Stimulated activated CD4-positive, alpha-beta T cell treated with anti-CD3 and anti-CD28 coated beads, Interleukin-12 subunit alpha, Interleukin-12 subunit beta, amount 100 ng/mL, for 48 hours (primary cell): ENCODE results near the gene CTDP1.

Source experiments
- DNase-seq, 3 donors: peaks; one replicate each; pipeline ENCODE4 v3.0.0-alpha.2; 2020; ENCODE audit warnings: low read depth in 2 of 3, low spot score in 1 of 3

The CTDP1 gene

GRCh38 chr18:79780547-79780946 lies 100.9 kb downstream of the CTDP1 start:
- DNase-seq: no peak

DNA sequence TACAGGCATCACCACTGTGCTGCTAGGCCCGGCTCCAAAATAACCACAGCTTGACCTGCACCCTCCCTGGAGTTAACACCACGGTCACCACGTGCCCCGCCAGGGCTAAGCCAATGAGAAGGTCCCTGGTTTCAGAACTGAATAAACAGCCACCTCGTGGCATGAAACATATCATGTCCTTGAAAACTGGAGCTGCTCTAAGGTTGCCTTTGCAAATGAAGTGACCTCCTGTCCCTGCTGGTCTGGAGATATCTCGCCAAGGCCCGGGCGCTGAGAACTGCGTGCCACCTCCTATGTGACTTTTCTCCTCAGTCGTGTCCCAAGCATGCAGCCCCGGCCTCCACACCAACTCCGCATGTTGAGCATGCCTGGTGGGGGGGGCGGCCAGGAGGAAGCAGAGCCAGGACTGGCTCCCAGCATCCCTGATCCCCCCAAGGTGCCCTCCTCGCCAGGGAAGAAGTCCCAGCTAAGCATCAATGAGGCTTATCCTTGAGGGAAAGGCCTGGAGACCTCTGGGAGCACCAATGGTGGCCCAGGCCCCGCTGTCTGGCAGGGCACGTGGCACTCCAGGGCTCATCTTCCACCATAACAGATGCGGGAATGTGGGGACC lies 101.8 kb downstream of the CTDP1 start:
- DNase-seq: no peak

GRCh38 chr18:79782566-79783308 lies 103.1 kb downstream of the CTDP1 start:
- no peak for DNase-seq

GRCh38 chr18:79784071-79784913 lies 104.7 kb downstream of the CTDP1 start:
- DNase-seq: no peak

DNA sequence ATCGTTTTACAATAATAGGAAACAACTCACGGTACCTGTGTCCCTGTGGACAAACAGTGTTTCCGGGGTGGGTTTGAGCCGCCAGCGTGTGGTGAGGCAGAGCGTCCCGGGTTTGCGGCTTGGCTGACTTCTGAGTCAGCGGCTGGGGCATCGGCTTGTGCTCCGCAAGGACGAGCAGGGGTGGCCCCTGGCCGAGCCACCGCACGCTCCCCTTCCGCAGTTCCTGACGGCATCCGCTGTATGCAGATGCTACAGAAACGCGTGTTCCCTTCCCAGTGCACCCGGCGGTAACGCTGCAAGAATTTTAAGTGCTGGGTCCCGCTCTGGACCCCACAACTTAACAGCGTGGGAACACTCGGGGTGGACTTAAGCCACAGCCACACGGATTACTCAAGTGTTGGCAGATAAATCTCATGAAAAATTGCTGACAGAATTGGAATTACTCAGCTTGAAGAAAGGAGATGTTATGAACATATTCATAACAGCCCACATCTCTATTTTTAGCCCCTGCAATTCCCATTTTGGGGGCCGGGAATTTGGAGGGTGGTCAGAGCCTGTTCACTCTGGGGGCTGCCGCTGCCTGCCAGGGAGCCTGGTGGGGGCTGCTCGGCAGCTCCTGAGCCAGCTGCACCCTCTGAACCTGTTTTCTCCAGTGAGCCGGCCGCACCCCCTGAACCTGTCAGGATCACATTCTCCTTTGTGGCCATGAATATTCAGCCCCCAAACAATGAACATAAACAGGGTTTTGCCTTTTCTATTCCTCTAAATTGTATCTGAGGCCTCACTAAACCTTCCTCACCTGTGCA lies 105.6 kb downstream of the CTDP1 start:
- DNase-seq: no peak

DNA sequence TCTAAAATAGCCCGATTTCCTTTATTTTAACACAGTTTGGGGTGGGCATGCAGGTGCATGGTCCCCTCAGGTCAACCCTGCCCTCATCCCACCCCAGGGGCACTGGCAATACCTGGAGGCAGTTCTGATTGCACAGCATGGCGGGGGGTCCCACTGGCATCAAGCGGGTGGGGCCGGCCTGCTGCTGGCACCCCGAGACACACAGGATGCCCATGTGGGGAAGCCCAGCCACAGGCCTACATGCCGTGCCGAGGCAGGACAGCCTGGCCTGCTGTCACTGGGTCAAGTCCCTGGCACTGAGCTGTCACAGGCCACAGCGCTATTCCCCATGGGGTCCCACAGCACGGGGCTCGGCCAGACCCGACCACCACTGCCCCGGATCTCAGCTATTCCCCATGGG lies 106.2 kb downstream of the CTDP1 start:
- DNase-seq: no peak

DNA sequence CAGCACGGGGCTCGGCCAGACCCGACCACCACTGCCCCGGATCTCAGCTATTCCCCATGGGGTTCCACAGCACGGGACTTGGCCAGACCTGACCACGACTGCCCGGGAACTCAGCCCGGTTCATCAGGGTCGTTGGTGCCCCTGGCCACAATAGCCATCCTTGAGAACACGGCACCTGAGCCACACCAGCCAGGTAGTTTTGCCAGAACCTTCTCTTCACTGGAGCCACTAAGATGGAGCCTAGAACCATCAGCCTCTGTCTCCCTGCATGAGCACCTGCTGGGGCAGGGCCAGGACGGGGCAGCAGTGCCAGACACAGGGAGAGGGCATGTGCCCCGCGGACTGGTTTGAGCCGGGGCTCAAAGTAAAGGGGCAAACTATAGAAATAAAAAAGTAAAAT lies 106.7 kb downstream of the CTDP1 start:
- DNase-seq: no peak

DNA sequence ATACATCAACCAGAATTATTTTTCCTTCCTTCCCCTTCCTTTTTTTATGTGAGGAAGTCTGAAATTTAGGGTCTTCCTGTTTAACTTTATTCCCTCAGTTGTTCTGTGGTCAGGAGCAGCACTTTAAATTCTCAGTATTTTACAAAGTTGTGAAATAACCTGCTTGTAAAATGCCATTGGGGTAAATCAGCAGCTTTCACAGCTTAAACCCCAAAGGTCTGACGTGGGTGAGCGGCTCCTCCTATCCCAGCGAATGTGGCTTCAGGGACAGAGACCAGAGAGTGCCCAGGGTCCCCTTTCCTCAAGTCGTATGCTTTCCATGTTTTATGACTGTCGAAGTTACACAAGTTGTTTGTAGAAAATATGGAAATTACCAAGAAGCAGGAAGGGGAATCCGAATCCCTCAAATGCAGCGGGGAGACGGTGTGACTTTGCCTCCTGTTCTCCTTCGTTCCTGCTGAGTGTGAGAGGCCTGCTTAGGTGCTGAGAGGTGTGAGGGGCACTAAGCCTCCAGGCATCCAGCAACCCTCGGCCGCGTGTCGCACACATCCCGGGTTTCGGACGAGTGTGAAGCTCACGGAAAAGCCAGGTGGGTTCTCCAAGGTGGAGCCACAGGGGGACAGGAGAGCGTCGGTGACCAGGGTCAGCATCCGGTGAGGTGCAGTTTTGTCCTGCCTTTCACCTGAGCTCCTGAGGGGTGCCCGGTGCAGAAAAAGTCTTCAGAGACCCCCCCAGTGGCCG lies 107.4 kb downstream of the CTDP1 start:
- no peak for DNase-seq

DNA sequence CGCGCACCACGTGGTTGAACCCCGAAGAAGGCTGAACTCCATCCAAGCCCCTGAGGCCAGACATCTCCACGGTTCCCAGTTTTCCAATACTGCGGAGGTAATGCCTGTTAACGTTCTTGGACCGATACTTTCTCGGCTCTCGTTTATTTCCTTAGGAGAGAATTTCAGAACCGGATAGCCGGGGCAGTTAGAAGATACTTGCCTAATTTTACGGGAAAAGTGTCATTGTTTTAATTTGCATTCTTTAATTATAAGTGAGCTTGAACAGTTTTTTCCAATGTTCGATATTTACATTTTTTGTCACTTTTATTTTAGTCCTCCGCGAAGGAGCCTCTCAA lies 107.9 kb downstream of the CTDP1 start:
- DNase-seq: no peak

- DNase-seq: no peak
These were observed 108.5 kb downstream of the CTDP1 start for GRCh38 chr18:79787865-79788733.

DNA sequence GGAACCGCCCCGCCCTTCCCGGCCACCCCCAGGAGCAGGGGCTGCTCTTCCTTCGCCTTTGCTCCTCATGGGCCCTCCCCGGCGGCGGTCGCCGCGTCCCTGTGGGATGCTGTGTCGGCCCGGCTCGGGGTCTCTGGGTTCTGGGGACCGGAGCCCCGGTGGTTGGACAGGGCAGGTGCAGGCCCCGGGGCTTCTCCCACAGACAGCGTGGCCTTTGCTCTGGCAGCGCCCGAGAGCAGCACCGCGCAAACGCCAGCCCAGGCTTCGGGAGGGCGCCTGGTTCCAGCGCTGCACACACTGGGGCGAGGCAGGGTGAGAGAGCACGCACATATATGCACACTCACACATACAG lies 109.1 kb downstream of the CTDP1 start:
- DNase-seq: no peak

DNA sequence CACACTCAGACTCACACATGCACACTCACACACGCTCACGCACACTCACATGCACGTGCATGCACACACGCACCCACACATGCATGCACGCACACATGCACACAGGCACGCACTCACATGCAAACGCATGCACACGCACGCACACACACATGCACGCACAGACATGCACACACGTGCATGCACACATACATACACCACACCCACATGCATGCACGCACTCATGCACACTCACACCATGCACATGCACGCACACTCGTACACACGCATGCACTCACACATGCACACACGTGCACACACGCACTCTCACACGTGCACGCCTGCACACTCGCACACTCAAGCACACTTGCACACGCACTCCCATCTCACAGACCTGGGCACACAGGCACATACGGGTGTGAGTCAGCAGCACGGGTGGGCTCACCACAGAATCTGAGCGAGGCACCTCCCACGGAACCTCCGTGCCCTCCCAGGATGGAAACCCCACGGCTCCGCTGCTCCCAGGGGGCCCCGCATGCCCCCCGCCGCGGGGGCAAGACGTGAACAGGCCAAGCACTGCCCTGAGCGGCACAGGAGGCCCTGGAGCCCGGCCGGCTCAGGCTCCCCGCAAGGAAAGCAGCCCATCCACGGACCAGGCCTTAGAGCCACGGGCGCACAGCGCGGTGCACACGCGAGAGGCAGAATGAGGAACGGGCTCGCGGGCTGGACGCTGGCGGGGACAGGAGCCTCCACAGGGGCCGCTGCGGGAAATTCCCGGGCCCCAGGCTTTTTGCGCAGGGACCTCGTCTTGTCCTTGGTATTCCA lies 109.7 kb downstream of the CTDP1 start:
- DNase-seq: no peak

- no peak for DNase-seq
These were observed 110.6 kb downstream of the CTDP1 start for GRCh38 chr18:79789901-79790890.

- no peak for DNase-seq
These were observed 111.7 kb downstream of the CTDP1 start for GRCh38 chr18:79790996-79791972.

DNA sequence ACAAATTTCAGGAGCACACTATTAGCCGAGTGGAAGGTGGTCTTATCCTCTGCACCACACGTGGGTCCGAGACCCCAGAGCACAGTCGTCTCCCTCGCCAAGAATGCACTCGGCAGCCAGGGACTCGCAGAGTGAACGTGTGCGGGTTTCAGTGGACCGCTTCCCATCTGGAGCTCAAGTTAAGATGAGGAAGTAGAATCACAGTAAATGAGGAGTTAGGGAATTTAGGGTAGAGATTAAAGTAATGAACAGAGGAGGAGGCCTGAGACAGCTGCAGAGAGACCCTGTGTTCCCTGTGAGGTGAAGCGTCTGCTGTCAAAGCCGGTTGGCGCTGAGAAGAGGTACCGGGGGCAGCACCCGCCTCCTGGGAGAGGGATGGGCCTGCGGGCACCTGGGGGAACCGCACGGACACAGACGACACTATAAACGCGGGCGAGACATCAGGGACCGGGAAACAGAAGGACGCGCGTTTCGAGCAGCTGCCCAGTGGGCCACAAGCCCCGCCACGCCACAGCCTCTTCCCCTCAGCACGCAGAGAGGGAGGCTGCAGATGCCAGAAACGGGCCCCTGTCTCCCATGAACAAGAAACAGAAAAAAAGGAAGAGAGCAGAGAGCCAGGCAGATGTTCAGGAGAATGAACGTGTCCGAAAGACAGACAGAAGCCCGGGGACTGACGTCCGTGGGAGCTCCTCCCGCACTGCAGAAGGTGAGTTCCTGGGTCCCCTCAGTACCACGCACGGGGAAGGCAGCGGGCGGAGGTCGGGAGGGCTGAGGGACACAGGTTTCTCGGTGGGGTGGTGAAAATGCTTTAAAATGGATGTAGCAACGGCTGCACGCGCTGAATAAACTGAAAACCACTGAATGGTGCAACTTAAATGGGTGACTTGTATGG lies 112.7 kb downstream of the CTDP1 start:
- DNase-seq: no peak

GRCh38 chr18:79792988-79793355 lies 113.4 kb downstream of the CTDP1 start:
- no peak for DNase-seq
